ENCODE measurements around the gene RPS18.
A peak's percentile ranks its signal among the peaks of the same experiment; 100 is the strongest.

The RPS18 gene

DNA sequence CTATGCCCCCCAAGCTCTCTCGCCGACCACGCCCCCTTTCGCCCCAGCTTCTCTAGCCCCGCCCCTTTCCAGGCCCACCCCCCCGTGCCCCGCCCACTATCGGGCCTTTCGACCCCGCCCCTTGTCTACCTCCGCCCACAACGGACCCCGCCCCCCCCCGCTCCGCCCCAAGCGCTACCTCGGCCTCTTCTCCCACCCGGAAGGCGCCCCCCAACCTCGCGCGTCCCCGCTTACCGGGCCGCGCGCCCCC is 45.5 kb downstream of the RPS18 start:
- Histone ChIP-seq H3K4me2 (ENCODE audit: insufficient read depth, low read length, poor library complexity, severe bottlenecking) (peak overlapping the region; percentile 43), H4K91ac (ENCODE audit: low read depth, low read length, poor library complexity) (no peak overlapping the region), H2BK5ac (ENCODE audit: low read length) (no peak overlapping the region), H4K8ac (ENCODE audit: low read depth, low read length) (no peak overlapping the region), H3K79me1 (ENCODE audit: low read depth, low read length) (peaks cover 10% of the 10 kb centered on the region), H3K14ac (ENCODE audit: low read length) (no peak overlapping the region), H3K23ac (ENCODE audit: low read depth, low read length, poor library complexity) (no peak overlapping the region), H3K18ac (ENCODE audit: low read length) (no peak overlapping the region), H2AK5ac (ENCODE audit: low read depth, low read length) (no peak overlapping the region), H2BK15ac (ENCODE audit: low read length) (no peak overlapping the region), H2BK120ac (ENCODE audit: low read depth, low read length) (no peak overlapping the region), H3K36me3 (replicated peaks in 1 of 2; ENCODE audit: control insufficient read depth in 2 of 2, insufficient read depth in 2 of 2, low read length in 2 of 2) (peaks cover 30 to 50% of the 10 kb centered on the region in 2 donors), H3K4me3 (ENCODE audit: low read length in 2 of 2) (peak overlapping the region; percentile 53 to 59), H3K4me1 (ENCODE audit: control insufficient read depth in 2 of 2, insufficient read depth in 1 of 2, low read depth in 1 of 2, low read length in 2 of 2) (peaks cover 26 to 41% of the 10 kb centered on the region in 2 donors), H3K9me3 (replicated peaks in 1 of 2; ENCODE audit: control insufficient read depth in 2 of 2, insufficient read depth in 1 of 2, low read depth in 1 of 2, low read length in 2 of 2) (no peaks in the 10 kb centered on the region), H3K9ac (ENCODE audit: low read depth, low read length, poor library complexity) (no peak overlapping the region), H3K4ac (ENCODE audit: low read length) (no peak overlapping the region), H3K27me3 (ENCODE audit: control insufficient read depth in 3 of 3, insufficient read depth in 3 of 3, low read depth in 1 of 3, low read length in 3 of 3) (peaks cover 0 to 9% (median 0%) of the 10 kb centered on the region in 3 experiments), H3K27ac (replicated peaks; ENCODE audit: low read length) (peak overlapping the region; percentile 95), H2AFZ (ENCODE audit: low read length) (peak overlapping the region; percentile 75), H2BK12ac (ENCODE audit: low read length) (no peak overlapping the region)
- DNase-seq (ENCODE audit: low spot score): no peak
- WGBS, 2 donors (ENCODE audit: extremely low coverage in 2 of 2, insufficient read length in 2 of 2, insufficient replicate concordance in 1 of 2): no CpG with 5 or more reads among the region's 27 CpGs

GRCh38 chr6:33317669-33318425 is 46.0 kb downstream of the RPS18 start, which contains the start of gene ZBTB22:
TSS of gene ZBTB22 (minus strand) at chr6:33317744. CDS start at chr6:33316916, 828 bp downstream.
- peaks cover 23 to 39% of the 10 kb centered on the region in 2 donors for H3K4me1 ChIP-seq (ENCODE audit: control insufficient read depth in 2 of 2, insufficient read depth in 1 of 2, low read depth in 1 of 2, low read length in 2 of 2)
- no peak within 1 kb of the TSS for H2BK120ac ChIP-seq (ENCODE audit: low read depth, low read length)
- no CpG with 5 or more reads among the region's 44 CpGs for WGBS, 2 donors (ENCODE audit: extremely low coverage in 2 of 2, insufficient read length in 2 of 2, insufficient replicate concordance in 1 of 2)
- H3K27me3 ChIP-seq (ENCODE audit: control insufficient read depth in 3 of 3, insufficient read depth in 3 of 3, low read depth in 1 of 3, low read length in 3 of 3): peaks cover 0 to 6% (median 0%) of the 10 kb centered on the region in 3 experiments
- peak within 1 kb of the TSS; percentile 16 for H2BK15ac ChIP-seq (ENCODE audit: low read length)
- H2AK5ac ChIP-seq (ENCODE audit: low read depth, low read length): peak within 1 kb of the TSS; percentile 19
- H3K23ac ChIP-seq (ENCODE audit: low read depth, low read length, poor library complexity): peak within 1 kb of the TSS; percentile 19
- H3K4ac ChIP-seq (ENCODE audit: low read length): no peak within 1 kb of the TSS
- DNase-seq (ENCODE audit: low spot score): peak; percentile 100
- no peak within 1 kb of the TSS for H2BK5ac ChIP-seq (ENCODE audit: low read length)
- peak within 1 kb of the TSS; percentile 53 to 87 for H3K4me3 ChIP-seq (ENCODE audit: low read length in 2 of 2)
- no peak within 1 kb of the TSS for H4K91ac ChIP-seq (ENCODE audit: low read depth, low read length, poor library complexity)
- H2BK12ac ChIP-seq (ENCODE audit: low read length): no peak within 1 kb of the TSS
- no peak within 1 kb of the TSS for H4K8ac ChIP-seq (ENCODE audit: low read depth, low read length)
- peak within 1 kb of the TSS; percentile 70 for H3K4me2 ChIP-seq (ENCODE audit: insufficient read depth, low read length, poor library complexity, severe bottlenecking)
- H2AFZ ChIP-seq (ENCODE audit: low read length): peak within 1 kb of the TSS; percentile 75
- H3K9me3 ChIP-seq (replicated peaks in 1 of 2; ENCODE audit: control insufficient read depth in 2 of 2, insufficient read depth in 1 of 2, low read depth in 1 of 2, low read length in 2 of 2): no peaks in the 10 kb centered on the region
- peaks cover 10% of the 10 kb centered on the region for H3K79me1 ChIP-seq (ENCODE audit: low read depth, low read length)
- peak within 1 kb of the TSS; percentile 95 for H3K27ac ChIP-seq (replicated peaks; ENCODE audit: low read length)
- H3K36me3 ChIP-seq (replicated peaks in 1 of 2; ENCODE audit: control insufficient read depth in 2 of 2, insufficient read depth in 2 of 2, low read length in 2 of 2): peaks cover 30 to 50% of the 10 kb centered on the region in 2 donors
- H3K18ac ChIP-seq (ENCODE audit: low read length): peak within 1 kb of the TSS; percentile 66
- H3K9ac ChIP-seq (ENCODE audit: low read depth, low read length, poor library complexity): peak within 1 kb of the TSS; percentile 63
- H3K14ac ChIP-seq (ENCODE audit: low read length): no peak within 1 kb of the TSS

DNA sequence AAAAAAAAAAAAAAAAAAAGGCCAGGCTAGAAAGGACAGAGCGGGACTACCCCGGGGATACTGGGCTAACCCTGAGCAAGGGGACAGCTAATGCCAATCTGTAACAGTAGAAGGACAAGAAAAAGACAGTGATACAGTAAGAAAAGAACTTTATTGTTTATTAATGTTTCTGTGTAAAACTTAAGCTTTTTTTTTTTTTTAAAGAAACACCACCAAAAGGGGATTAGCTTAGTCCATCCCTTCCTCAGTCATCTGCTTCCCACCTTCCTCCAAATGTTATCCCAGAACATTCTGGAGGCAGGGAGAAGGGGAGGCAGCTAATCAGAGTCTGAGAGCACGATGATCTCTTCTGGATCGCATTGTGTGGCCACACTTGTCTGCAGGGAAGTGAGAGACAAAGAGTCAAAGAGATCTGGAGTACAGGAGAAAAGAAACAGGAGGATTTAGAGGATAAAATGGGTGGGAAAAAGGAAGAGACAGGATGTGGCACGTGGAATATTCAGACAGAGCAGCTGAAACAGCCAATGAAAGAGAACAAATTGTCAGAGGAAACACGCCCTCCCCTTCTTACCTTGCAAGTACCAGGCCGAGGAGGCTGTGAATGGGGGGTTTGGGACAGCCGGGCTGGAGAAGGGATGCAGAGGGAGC is 46.7 kb downstream of the RPS18 start:
- Histone ChIP-seq H2BK12ac (ENCODE audit: low read length) (no peak overlapping the region), H3K27me3 (ENCODE audit: control insufficient read depth in 3 of 3, insufficient read depth in 3 of 3, low read depth in 1 of 3, low read length in 3 of 3) (peaks cover 0 to 3% (median 0%) of the 10 kb centered on the region in 3 experiments), H3K4me2 (ENCODE audit: insufficient read depth, low read length, poor library complexity, severe bottlenecking) (peak overlapping the region; percentile 70), H2BK120ac (ENCODE audit: low read depth, low read length) (no peak overlapping the region), H3K4ac (ENCODE audit: low read length) (no peak overlapping the region), H4K8ac (ENCODE audit: low read depth, low read length) (no peak overlapping the region), H3K36me3 (replicated peaks in 1 of 2; ENCODE audit: control insufficient read depth in 2 of 2, insufficient read depth in 2 of 2, low read length in 2 of 2) (peaks cover 30 to 50% of the 10 kb centered on the region in 2 donors), H3K23ac (ENCODE audit: low read depth, low read length, poor library complexity) (no peak overlapping the region), H3K18ac (ENCODE audit: low read length) (no peak overlapping the region), H3K79me1 (ENCODE audit: low read depth, low read length) (peaks cover 10% of the 10 kb centered on the region), H3K9ac (ENCODE audit: low read depth, low read length, poor library complexity) (no peak overlapping the region), H4K91ac (ENCODE audit: low read depth, low read length, poor library complexity) (no peak overlapping the region), H3K27ac (replicated peaks; ENCODE audit: low read length) (peak overlapping the region; percentile 95), H2BK15ac (ENCODE audit: low read length) (no peak overlapping the region), H2BK5ac (ENCODE audit: low read length) (no peak overlapping the region), H2AFZ (ENCODE audit: low read length) (peak overlapping the region; percentile 75), H3K9me3 (replicated peaks in 1 of 2; ENCODE audit: control insufficient read depth in 2 of 2, insufficient read depth in 1 of 2, low read depth in 1 of 2, low read length in 2 of 2) (no peaks in the 10 kb centered on the region), H2AK5ac (ENCODE audit: low read depth, low read length) (no peak overlapping the region), H3K14ac (ENCODE audit: low read length) (no peak overlapping the region), H3K4me3 (ENCODE audit: low read length in 2 of 2) (peak overlapping the region in 1 of 2 donors; percentile 53), H3K4me1 (ENCODE audit: control insufficient read depth in 2 of 2, insufficient read depth in 1 of 2, low read depth in 1 of 2, low read length in 2 of 2) (peaks cover 24 to 34% of the 10 kb centered on the region in 2 donors)
- WGBS, 2 donors (ENCODE audit: extremely low coverage in 2 of 2, insufficient read length in 2 of 2, insufficient replicate concordance in 1 of 2): no CpG with 5 or more reads among the region's 8 CpGs
- no peak for DNase-seq (ENCODE audit: low spot score)

DNA sequence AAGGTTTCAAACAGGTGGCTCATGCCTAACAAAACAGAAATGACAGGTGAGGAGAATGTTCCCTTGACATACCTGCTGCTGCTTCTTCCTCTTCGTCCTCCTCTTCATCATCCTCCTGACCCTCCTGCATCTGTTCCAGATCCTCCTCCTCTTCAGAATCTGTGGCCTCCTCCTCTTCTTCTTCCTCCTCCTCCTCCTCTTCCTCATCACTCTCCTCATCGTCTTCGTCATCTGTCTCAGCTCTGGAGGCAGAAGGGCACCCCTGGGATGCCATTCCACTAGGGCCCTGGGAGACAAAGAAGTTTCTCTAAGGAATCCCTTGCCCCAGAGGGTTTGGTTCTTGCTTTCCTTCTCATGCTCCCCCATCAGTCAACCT is 48.1 kb downstream of the RPS18 start:
- no peak overlapping the region for H4K91ac ChIP-seq (ENCODE audit: low read depth, low read length, poor library complexity)
- H3K27ac ChIP-seq (replicated peaks; ENCODE audit: low read length): no peak overlapping the region
- no peak overlapping the region for H4K8ac ChIP-seq (ENCODE audit: low read depth, low read length)
- no peak overlapping the region for H2BK12ac ChIP-seq (ENCODE audit: low read length)
- no peak overlapping the region for H3K18ac ChIP-seq (ENCODE audit: low read length)
- no peak overlapping the region for H2AFZ ChIP-seq (ENCODE audit: low read length)
- no peak overlapping the region for H2BK15ac ChIP-seq (ENCODE audit: low read length)
- H2BK5ac ChIP-seq (ENCODE audit: low read length): no peak overlapping the region
- H3K23ac ChIP-seq (ENCODE audit: low read depth, low read length, poor library complexity): no peak overlapping the region
- peaks cover 23 to 33% of the 10 kb centered on the region in 2 donors for H3K4me1 ChIP-seq (ENCODE audit: control insufficient read depth in 2 of 2, insufficient read depth in 1 of 2, low read depth in 1 of 2, low read length in 2 of 2)
- DNase-seq (ENCODE audit: low spot score): no peak
- no peak overlapping the region for H3K14ac ChIP-seq (ENCODE audit: low read length)
- no peak overlapping the region for H2BK120ac ChIP-seq (ENCODE audit: low read depth, low read length)
- peaks cover 30 to 50% of the 10 kb centered on the region in 2 donors for H3K36me3 ChIP-seq (replicated peaks in 1 of 2; ENCODE audit: control insufficient read depth in 2 of 2, insufficient read depth in 2 of 2, low read length in 2 of 2)
- peaks cover 8% of the 10 kb centered on the region for H3K79me1 ChIP-seq (ENCODE audit: low read depth, low read length)
- WGBS, 2 donors (ENCODE audit: extremely low coverage in 2 of 2, insufficient read length in 2 of 2, insufficient replicate concordance in 1 of 2): no CpG with 5 or more reads among the region's 3 CpGs
- no peaks in the 10 kb centered on the region for H3K27me3 ChIP-seq (ENCODE audit: control insufficient read depth in 3 of 3, insufficient read depth in 3 of 3, low read depth in 1 of 3, low read length in 3 of 3)
- no peak overlapping the region for H3K9ac ChIP-seq (ENCODE audit: low read depth, low read length, poor library complexity)
- H3K4ac ChIP-seq (ENCODE audit: low read length): no peak overlapping the region
- no peak overlapping the region for H2AK5ac ChIP-seq (ENCODE audit: low read depth, low read length)
- H3K9me3 ChIP-seq (replicated peaks in 1 of 2; ENCODE audit: control insufficient read depth in 2 of 2, insufficient read depth in 1 of 2, low read depth in 1 of 2, low read length in 2 of 2): no peaks in the 10 kb centered on the region
- no peak overlapping the region for H3K4me2 ChIP-seq (ENCODE audit: insufficient read depth, low read length, poor library complexity, severe bottlenecking)
- no peak overlapping the region for H3K4me3 ChIP-seq (ENCODE audit: low read length in 2 of 2)
